22Rv1 (cell line): ENCODE results near the gene IL31.

ENCODE experiments used
- ZFX ChIP-seq: fragments of 450-650 bp; IDR thresholded peaks from 2 replicates; pipeline ENCODE4 v1.6.1; 2017; ENCODE audit warnings: antibody characterized with exemption, borderline replicate concordance
- TF ChIP-seq, protein P1 (sequence below): fragments of 450-650 bp; IDR thresholded peaks from 2 replicates; pipeline ENCODE4 v1.5.1; 2017; ENCODE audit warnings: mild to moderate bottlenecking

DNA sequence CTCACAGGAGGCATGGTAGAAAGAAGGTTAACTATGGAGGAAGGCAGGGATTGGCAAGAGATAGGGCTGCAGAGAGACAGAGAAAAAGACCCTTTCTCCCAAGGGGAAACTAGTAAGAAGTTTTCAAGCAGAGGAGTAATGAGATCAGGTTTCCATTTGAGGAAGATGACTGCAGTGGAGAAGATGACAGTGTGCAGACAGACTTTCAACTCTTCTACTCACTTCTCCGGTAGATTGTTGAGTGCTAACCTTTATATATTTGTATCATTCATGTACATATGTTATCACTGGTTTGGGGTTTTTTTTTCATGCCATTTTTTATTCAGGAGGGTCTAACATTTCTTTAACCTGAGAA lies 23.6 kb upstream of the IL31 start:
- TF ChIP-seq, protein P1, sequence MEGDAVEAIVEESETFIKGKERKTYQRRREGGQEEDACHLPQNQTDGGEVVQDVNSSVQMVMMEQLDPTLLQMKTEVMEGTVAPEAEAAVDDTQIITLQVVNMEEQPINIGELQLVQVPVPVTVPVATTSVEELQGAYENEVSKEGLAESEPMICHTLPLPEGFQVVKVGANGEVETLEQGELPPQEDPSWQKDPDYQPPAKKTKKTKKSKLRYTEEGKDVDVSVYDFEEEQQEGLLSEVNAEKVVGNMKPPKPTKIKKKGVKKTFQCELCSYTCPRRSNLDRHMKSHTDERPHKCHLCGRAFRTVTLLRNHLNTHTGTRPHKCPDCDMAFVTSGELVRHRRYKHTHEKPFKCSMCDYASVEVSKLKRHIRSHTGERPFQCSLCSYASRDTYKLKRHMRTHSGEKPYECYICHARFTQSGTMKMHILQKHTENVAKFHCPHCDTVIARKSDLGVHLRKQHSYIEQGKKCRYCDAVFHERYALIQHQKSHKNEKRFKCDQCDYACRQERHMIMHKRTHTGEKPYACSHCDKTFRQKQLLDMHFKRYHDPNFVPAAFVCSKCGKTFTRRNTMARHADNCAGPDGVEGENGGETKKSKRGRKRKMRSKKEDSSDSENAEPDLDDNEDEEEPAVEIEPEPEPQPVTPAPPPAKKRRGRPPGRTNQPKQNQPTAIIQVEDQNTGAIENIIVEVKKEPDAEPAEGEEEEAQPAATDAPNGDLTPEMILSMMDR: no peak
- no peak for TF ChIP-seq ZFX
